ENCODE results near the gene WASF1.

The WASF1 gene

DNA sequence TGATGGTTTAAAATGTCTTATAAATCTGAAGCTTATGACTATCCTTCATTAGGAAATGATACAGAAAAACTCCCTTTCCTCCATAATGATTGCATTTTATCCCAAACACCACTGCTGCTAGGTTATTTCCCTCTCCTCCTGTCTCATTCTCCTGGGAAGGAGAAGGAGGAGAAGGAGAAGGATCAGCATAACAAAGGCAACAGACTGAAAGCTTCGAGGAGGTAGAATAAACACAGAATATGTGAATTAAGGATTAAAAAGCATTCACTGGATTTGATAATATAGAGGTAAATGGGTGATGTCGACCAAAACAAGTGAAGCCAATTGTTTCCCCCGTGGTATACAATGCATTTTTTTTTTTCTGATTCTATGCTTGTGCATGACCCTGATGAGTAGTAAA, 82.0 kb downstream of the WASF1 start:
- TF ChIP-seq, protein P1, sequence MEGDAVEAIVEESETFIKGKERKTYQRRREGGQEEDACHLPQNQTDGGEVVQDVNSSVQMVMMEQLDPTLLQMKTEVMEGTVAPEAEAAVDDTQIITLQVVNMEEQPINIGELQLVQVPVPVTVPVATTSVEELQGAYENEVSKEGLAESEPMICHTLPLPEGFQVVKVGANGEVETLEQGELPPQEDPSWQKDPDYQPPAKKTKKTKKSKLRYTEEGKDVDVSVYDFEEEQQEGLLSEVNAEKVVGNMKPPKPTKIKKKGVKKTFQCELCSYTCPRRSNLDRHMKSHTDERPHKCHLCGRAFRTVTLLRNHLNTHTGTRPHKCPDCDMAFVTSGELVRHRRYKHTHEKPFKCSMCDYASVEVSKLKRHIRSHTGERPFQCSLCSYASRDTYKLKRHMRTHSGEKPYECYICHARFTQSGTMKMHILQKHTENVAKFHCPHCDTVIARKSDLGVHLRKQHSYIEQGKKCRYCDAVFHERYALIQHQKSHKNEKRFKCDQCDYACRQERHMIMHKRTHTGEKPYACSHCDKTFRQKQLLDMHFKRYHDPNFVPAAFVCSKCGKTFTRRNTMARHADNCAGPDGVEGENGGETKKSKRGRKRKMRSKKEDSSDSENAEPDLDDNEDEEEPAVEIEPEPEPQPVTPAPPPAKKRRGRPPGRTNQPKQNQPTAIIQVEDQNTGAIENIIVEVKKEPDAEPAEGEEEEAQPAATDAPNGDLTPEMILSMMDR (IDR thresholded peaks at IDR 0.05; ENCODE audit: control insufficient read depth, insufficient read depth, low read depth, low read length, missing control alignments), result no peak
- no peak for DNase-seq (ENCODE audit: low read depth)
- no peak overlapping the region for H3K4me3 ChIP-seq (ENCODE audit: control insufficient read depth, low read depth, low read length)

DNA sequence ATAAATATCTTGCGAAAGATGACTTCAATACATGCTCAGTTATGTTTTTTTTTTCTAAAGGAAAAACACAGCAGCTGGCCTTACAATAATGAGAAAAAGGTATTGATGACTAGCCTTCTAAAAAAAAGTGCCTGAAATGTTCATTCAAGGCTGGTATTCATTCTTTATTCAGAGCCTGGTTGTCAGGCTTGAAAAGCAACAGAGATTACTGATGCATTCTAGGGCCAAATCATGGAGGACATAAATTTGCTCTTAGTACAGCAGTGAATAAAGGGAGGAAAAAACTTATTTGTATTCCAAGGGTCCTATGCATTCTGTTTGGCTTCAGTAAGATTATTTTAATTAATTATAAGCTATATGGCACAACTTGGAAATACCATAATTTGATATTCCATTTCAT, 83.5 kb downstream of the WASF1 start:
- H3K4me3 ChIP-seq (ENCODE audit: control insufficient read depth, low read depth, low read length), result no peak overlapping the region
- no peak for DNase-seq (ENCODE audit: low read depth)
- TF ChIP-seq, protein P1 (IDR thresholded peaks at IDR 0.05; ENCODE audit: control insufficient read depth, insufficient read depth, low read depth, low read length, missing control alignments), result no peak

DNA sequence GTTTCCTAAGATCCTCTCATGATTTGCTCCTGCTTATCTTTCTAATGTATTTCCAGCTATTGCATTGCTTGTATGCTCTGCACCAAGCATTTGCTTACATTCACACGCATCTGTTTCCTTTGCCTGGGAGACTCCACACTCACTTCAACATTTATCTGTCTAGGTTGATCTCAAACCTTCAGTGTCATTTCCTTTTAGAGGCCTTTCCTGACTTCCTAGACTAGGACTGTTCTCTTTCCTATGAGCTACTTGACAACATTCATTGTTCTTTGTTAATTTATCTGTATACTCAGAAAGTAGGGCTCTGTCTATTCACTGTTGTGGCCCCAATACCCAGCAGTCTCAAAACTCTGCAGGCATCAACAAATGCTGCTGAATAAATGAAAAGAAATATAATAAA, 84.4 kb downstream of the WASF1 start:
- H3K4me3 ChIP-seq (ENCODE audit: control insufficient read depth, low read depth, low read length), result no peak overlapping the region
- TF ChIP-seq, protein P1 (IDR thresholded peaks at IDR 0.05; ENCODE audit: control insufficient read depth, insufficient read depth, low read depth, low read length, missing control alignments), result no peak
- no peak for DNase-seq (ENCODE audit: low read depth)

DNA sequence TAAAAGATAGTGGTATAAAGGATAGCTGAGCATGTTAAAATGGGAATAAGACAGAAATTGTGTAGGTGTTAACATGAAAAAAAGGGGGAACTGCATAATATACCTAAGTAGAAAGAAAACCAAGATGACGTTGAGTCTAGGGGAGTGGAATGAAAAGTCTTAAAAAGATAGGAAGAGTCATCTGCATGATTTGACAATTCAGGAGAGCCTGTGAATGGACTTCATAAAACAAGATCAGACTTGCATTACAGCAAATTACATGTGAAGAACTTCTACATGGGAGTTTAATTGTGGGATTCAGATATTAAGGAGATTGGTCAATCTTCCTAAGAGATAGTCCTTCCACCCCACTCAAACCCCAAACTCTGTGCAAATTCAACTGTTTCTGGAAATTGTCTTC, 85.5 kb downstream of the WASF1 start:
- H3K4me3 ChIP-seq (ENCODE audit: control insufficient read depth, low read depth, low read length), result no peak overlapping the region
- DNase-seq (ENCODE audit: low read depth), result no peak
- TF ChIP-seq, protein P1 (IDR thresholded peaks at IDR 0.05; ENCODE audit: control insufficient read depth, insufficient read depth, low read depth, low read length, missing control alignments), result no peak

DNA sequence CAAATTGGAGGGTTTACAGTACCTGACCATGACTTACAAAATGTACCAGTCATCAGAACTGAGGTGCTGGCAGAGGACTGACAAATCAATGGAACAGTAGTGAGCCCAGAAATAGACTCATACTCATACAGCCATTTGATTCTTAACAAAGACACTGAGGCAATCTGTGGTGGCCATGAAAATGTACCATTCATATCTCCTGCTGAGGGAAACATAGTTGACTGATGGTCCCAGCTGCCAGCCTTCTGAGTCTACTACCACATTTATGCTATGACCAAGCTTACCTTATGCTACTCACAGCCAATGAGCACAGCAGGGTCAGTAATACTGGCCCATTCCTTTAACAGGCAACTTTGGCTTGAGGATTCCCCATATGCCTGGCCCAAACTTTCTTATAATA, 88.6 kb downstream of the WASF1 start:
- TF ChIP-seq, protein P1 (IDR thresholded peaks at IDR 0.05; ENCODE audit: control insufficient read depth, insufficient read depth, low read depth, low read length, missing control alignments), result no peak
- H3K4me3 ChIP-seq (ENCODE audit: control insufficient read depth, low read depth, low read length), result no peak overlapping the region
- no peak for DNase-seq (ENCODE audit: low read depth)

DNA sequence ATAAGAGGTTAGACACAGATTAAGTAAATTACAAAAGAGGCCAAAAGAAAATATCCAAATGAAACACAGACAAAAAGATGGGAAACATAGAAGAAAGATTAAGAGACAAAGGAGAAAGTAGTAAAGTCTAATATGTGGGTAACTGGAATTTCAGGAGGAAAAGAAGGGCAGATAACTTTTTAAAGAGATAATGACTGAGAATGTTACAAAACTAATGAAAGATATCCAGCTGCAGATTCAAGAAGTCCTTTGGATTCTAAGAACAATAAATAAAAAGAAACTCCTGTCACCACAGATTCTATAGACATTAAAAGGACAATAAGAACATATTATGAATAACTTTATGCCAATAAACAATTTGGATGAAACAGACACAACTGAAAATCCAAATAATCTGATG, 90.1 kb downstream of the WASF1 start:
- no peak overlapping the region for H3K4me3 ChIP-seq (ENCODE audit: control insufficient read depth, low read depth, low read length)
- TF ChIP-seq, protein P1 (IDR thresholded peaks at IDR 0.05; ENCODE audit: control insufficient read depth, insufficient read depth, low read depth, low read length, missing control alignments), result no peak
- DNase-seq (ENCODE audit: low read depth), result no peak

DNA sequence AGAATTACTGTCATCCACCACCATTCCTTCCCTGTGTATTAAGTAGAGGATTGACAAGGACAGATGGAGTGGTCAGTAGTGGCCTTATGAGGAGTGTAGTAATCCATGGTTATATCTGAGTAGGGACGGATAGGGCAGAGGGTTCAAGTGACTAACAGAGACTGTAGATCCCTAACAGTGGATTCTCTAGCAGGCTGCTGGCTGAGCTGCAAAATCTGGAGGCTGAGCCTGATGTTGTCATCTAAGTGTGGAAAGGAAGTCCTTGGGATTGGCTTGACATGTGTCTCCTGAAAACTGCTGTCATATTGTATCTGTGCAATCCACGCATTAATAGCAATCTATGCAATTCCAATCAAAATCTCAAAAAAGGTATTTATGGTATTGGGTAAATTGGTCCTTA, 94.2 kb downstream of the WASF1 start:
- TF ChIP-seq, protein P1 (IDR thresholded peaks at IDR 0.05; ENCODE audit: control insufficient read depth, insufficient read depth, low read depth, low read length, missing control alignments), result no peak
- H3K4me3 ChIP-seq (ENCODE audit: control insufficient read depth, low read depth, low read length), result no peak overlapping the region
- no peak for DNase-seq (ENCODE audit: low read depth)

Measured in AG09309 (cell line).